Activated CD8-positive, alpha-beta T cell treated with anti-CD3 and anti-CD28 coated beads, Interleukin-2, amount 10 ng/mL, durations not matched to agents 7 days and 5 days (primary cell): ENCODE results near the gene KRTAP10-9. TPM values are rescaled to one million over a fixed set of nuclear protein-coding genes. Genes with fewer than 3 reads are reported as not detected.
A peak's percentile ranks its signal among the peaks of the same experiment; 100 is the strongest.
"Not testable (repeated sequence)": the region's sequence is repeated elsewhere in the genome, so short reads cannot be mapped to it uniquely, and the experiment has no call there.

ENCODE experiments used
- ATAC-seq: fragments of 150-1000 bp; cut with Tn5 transposase; one replicate; pipeline ENCODE4 v1.10.0; 2021; ENCODE audit warnings: moderate library complexity
- CTCF ChIA-PET: fragments of 350-600 bp; sonication (Branson Sonifier 250); formaldehyde crosslinking; loops from one replicate; lab custom pipeline; 2021; ENCODE audit warnings: antibody characterized with exemption; lab: Charles Lee
- POLR2A ChIA-PET: fragments of 350-600 bp; sonication (Branson Sonifier 250); formaldehyde crosslinking; loops from one replicate; lab custom pipeline; 2021; ENCODE audit warnings: antibody characterized with exemption; lab: Charles Lee
- DNase-seq: peaks from one replicate; pipeline ENCODE4 v3.0.0-alpha.2; 2020
- H3K27ac Mint-ChIP-seq: one replicate; pipeline ENCODE4 v1.8.0; 2021; ENCODE audit warnings: mild to moderate bottlenecking, mixed read lengths
- H3K27me3 Mint-ChIP-seq: one replicate; pipeline ENCODE4 v1.8.0; 2021; ENCODE audit warnings: low read depth, mixed read lengths
- H3K36me3 Mint-ChIP-seq: one replicate; pipeline ENCODE4 v1.8.0; 2021; ENCODE audit warnings: low read depth, mixed read lengths
- H3K4me1 Mint-ChIP-seq: one replicate; pipeline ENCODE4 v1.8.0; 2021; ENCODE audit warnings: low read depth, mixed read lengths
- H3K4me3 Mint-ChIP-seq: one replicate; pipeline ENCODE4 v1.8.0; 2021; ENCODE audit warnings: mild to moderate bottlenecking, mixed read lengths
- H3K9me3 Mint-ChIP-seq: one replicate; pipeline ENCODE4 v1.8.0; 2022; ENCODE audit warnings: mixed read lengths; ENCODE audit not compliant: insufficient read depth
- total RNA-seq, 2 experiments: library from RNA; stranded (reverse); gene quantifications; one replicate each; pipeline ENCODE4 v1.2.3, GENCODE V29; 2021

The KRTAP10-9 gene
- total RNA-seq, 2 experiments from 2014 or later = not detected

DNA sequence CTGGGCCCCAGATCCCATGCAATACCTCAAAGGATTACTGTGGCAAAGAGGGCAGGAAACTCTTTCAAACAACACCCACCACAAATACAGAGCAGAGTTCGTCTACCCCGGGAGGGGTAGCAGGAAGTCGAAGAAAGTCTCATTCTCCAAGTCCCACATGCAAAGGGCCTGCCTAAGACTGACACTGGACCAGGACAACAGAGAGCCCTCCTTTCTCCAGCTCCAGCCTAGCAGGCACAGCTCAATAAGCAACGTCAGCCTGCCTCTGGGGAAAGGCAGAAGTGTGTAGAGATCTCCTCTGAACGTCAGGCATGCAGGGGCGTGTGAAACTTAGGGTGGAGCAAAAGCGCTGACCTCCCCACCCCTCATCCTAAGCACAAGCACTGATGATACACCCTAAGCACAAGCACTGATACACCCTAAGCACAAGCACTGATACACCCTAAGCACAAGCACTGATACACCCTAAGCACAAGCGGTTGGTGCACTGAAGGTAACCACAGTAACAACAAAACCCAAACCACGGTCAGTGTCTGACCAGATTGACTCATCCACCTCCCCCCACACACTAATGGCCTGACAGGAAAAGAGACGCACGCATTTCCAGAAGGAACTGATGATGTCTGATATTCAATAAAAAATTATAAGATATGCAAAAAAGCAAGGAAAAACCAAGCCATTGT, 32.2 kb downstream of the KRTAP10-9 start:
- H3K9me3 Mint-ChIP-seq = peaks cover 57% of the 10 kb centered on the region
- peak overlapping the region; percentile 96 for H3K27ac Mint-ChIP-seq
- DNase-seq = peak; percentile 51
- H3K27me3 Mint-ChIP-seq = peaks cover 3% of the 10 kb centered on the region
- peak overlapping the region; percentile 6 for H3K4me3 Mint-ChIP-seq
- ChIA-PET POLR2A (no interaction called here), CTCF (interaction anchor here (0.7 to 2.1 kb wide), 4 partner anchors 12 to 134 kb away, joined by 3 to 7 read pairs (median 3); no protein-coding TSS in a partner anchor)
- peak; percentile 39 for ATAC-seq
- H3K36me3 Mint-ChIP-seq = peaks cover 60% of the 10 kb centered on the region
- H3K4me1 Mint-ChIP-seq = peaks cover 52% of the 10 kb centered on the region

DNA sequence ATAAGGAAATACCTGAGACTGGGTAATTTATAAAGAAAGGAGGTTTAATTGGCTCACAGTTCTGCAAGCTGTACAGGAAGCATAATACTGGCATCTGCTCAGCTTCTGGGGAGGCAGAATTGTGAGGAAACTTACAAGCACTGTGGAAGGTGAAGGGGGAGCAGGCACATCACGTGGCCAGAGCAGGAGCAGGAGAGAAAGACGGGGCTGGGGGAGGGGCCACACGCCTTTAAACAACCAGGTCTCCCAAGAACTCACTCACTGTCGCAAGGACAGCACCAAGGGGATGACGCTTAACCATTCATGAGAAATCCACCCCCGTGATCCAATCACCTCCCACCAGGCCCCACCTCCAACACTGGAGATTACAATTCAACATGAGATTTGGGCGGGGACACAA, 34.7 kb downstream of the KRTAP10-9 start:
- H3K27me3 Mint-ChIP-seq, H3K4me3 Mint-ChIP-seq, POLR2A ChIA-PET, ATAC-seq, H3K27ac Mint-ChIP-seq, CTCF ChIA-PET, DNase-seq: not testable (repeated sequence)
- Mint-ChIP-seq H3K9me3 (peaks cover 53% of the 10 kb centered on the region), H3K4me1 (peaks cover 38% of the 10 kb centered on the region), H3K36me3 (peaks cover 44% of the 10 kb centered on the region)

DNA sequence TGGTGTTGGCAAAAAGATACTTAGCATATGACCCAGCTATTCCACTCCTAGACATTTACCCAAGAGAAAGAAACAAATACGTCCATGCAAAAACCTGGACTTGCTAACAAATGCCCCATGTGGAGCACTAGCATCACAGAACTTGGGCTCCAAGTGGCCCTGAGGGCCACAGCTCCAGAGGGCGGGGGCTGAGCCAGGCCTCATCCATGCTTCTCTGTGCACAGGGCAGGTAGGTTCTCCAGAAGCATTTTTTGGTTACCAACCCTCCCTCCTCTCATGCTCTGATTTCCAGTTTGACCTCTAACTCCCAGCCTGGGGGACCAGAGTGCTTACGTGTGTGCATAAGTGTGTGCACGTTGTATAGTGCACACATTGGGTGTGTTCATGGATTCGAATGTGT, 37.8 kb downstream of the KRTAP10-9 start:
- Mint-ChIP-seq H3K4me3 (no peak overlapping the region), H3K4me1 (peaks cover 6% of the 10 kb centered on the region), H3K27ac (no peak overlapping the region), H3K9me3 (peaks cover 36% of the 10 kb centered on the region), H3K36me3 (peaks cover 18% of the 10 kb centered on the region), H3K27me3 (peaks cover 9% of the 10 kb centered on the region)
- POLR2A ChIA-PET = no interaction called here
- ATAC-seq (no peak), DNase-seq (no peak)
- CTCF ChIA-PET = no interaction called here

DNA sequence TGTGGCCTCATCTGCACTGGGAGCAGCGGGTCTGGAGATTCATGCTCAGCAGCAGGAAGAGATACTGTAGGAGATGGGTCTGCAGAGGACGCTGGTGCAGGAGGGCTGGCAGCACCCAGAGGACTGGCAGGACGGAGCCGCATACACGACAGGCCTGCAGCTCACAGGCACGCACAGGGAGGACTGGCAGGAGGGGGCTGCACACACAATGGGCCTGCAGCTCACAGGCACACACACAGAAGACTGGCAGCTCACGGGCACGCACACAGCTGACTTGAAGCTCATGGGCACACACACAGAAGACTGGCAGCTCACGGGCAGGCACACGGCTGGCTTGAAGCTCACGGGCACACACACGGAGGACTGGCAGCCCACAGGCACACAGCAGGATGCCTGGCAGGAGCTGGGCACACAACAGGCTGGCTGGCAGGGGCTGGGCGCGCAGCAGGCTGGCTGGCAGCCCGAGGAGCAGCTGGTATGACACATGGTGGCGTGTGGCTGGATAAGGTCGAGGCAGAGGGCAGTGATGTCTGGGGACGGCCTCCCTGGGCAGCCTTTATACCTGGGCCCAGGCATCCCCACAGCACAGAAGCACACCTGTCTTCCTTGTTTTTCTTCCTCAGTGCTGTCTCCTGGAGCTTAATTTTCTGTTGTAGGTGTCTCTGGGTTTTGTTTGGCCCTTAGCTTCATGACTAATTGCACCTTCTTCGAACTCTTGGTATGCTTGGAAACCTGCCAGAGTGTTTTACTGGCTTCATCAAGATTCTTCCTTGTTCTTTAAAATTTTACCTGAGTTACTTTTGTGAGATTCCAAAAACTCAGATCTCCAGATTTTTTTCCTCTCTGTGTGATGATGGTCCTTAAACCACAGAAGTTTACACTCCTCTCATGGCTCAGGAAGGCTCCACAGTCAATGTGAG, 39.8 kb downstream of the KRTAP10-9 start, which contains the start of gene KRTAP12-2:
Gene KRTAP12-2 (minus strand): TSS at position 527 of the 920 bp plus-strand sequence. CDS start 41 bp downstream, at position 486.
- H3K27me3 Mint-ChIP-seq = peaks cover 9% of the 10 kb centered on the region
- no peak within 1 kb of the TSS for H3K4me3 Mint-ChIP-seq
- ChIA-PET POLR2A (interaction anchor here (0.6 kb wide), 1 partner anchor 65 kb away, joined by 3 read pairs; no protein-coding TSS in a partner anchor), CTCF (interaction anchor here (1.1 kb wide), 1 partner anchor 156 kb away, joined by 3 read pairs; no protein-coding TSS in a partner anchor)
- no peak within 1 kb of the TSS for H3K27ac Mint-ChIP-seq
- H3K9me3 Mint-ChIP-seq = peaks cover 31% of the 10 kb centered on the region
- ATAC-seq (no peak), DNase-seq (no peak)
- H3K4me1 Mint-ChIP-seq = no peaks in the 10 kb centered on the region
- H3K36me3 Mint-ChIP-seq = peaks cover 9% of the 10 kb centered on the region

DNA sequence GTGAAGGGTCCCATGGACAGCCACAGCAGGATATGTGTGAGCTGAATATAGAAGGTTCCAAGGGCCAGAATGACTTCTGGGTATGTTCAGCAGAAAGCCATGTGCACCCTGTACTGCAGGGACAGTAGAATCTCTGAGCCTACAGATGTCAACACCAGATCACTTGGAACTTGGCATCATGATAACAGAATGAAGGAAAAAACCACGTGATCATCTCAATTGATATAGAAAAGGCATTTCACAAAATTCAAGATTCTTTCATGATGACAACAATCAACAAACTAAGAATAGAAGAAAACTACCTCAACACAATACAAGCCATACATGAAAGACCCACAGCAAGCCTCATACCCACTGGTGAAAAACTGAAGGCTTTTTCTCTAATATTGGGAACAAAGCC, 40.7 kb downstream of the KRTAP10-9 start:
- H3K4me1 Mint-ChIP-seq = no peaks in the 10 kb centered on the region
- peaks cover 9% of the 10 kb centered on the region for H3K36me3 Mint-ChIP-seq
- no peak for ATAC-seq
- ChIA-PET CTCF (interaction anchor here (1.1 kb wide), 1 partner anchor 157 kb away, joined by 3 read pairs; no protein-coding TSS in a partner anchor), POLR2A (no interaction called here)
- peaks cover 32% of the 10 kb centered on the region for H3K9me3 Mint-ChIP-seq
- no peak overlapping the region for H3K27ac Mint-ChIP-seq
- H3K4me3 Mint-ChIP-seq = no peak overlapping the region
- H3K27me3 Mint-ChIP-seq = peaks cover 7% of the 10 kb centered on the region
- DNase-seq = no peak

DNA sequence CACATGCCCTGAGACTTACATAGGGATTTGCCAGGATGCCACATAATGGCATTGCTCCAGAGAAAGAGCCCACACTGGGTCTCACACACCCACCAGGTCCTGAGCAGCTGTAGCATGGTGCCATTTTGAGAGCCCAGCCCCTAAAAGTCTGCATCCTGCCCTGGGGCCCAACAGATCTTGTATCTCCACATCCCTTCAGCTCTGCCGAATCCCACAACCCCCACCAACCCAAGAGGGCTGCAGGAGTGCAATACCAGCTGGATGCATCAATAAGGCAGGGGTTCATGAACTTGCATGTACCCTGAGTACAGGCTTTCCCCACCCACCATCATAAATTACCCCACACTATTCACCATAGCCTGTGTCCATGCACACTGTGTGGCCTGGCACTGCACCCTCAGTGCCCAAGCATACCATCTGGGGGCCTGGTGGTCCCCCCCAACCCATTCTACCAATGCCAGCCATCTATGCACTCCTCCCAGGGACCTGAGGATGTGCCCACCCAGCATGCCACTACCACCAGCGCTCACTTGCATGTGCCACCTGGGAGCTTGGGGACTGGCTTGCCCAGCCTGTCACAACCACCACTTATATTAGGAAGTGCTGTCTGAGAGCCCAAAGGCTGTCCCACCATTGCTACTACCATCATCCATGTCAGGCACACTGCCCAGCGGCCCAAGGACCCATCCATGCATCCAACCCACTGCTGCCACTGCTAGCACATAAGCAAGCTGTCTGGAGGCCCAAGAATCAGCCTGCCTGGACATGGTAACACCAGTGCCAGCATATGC, 43.9 kb downstream of the KRTAP10-9 start:
- ChIA-PET POLR2A (no interaction called here), CTCF (no interaction called here)
- peaks cover 3% of the 10 kb centered on the region for H3K36me3 Mint-ChIP-seq
- no peak overlapping the region for H3K27ac Mint-ChIP-seq
- no peak for ATAC-seq
- peaks cover 22% of the 10 kb centered on the region for H3K9me3 Mint-ChIP-seq
- DNase-seq = no peak
- H3K4me3 Mint-ChIP-seq = no peak overlapping the region
- no peaks in the 10 kb centered on the region for H3K4me1 Mint-ChIP-seq
- H3K27me3 Mint-ChIP-seq = peaks cover 9% of the 10 kb centered on the region

DNA sequence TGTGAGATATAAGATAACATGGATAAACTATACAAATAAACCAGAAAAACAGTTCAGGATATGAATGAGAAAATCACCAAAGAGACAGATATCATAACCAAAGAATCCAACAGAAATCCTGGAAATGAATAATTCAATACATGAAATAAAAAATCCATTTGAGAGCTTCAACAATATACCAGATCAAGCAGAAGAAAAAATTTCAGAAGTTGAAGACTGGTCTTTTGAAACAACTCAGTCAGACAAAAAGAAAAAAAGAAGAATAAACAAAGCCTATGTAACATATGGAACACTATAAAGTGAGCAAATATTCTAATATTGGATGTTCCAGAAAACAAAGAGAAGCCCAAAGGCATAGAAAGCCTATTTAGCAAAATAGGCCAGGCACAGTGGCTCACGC, 45.0 kb downstream of the KRTAP10-9 start:
- no peak overlapping the region for H3K27ac Mint-ChIP-seq
- peaks cover 24% of the 10 kb centered on the region for H3K9me3 Mint-ChIP-seq
- no peak for ATAC-seq
- ChIA-PET POLR2A (no interaction called here), CTCF (no interaction called here)
- no peak for DNase-seq
- peaks cover 10% of the 10 kb centered on the region for H3K27me3 Mint-ChIP-seq
- H3K36me3 Mint-ChIP-seq = peaks cover 3% of the 10 kb centered on the region
- H3K4me3 Mint-ChIP-seq = no peak overlapping the region
- no peaks in the 10 kb centered on the region for H3K4me1 Mint-ChIP-seq

DNA sequence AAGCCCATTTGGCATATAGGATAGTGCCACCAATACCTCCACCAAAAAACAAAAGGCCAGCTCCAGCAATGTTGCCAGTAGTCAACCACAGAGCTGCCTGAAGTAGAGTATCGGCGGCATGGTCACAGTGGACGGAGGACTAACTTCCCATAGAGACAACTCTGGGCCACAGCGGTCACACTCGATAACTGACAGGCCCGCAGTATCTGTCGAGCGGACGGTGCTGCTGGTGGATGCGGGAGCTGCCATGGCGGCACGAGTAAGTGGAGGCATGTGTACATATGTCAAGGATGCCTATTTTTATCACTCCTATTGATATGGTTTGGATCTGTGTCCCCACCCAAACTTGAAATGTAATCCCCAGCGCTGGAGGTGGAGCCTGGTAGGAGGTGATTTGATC, 51.0 kb downstream of the KRTAP10-9 start:
- Mint-ChIP-seq H3K36me3 (no peaks in the 10 kb centered on the region), H3K27me3 (peaks cover 18% of the 10 kb centered on the region), H3K27ac (no peak overlapping the region), H3K4me1 (no peaks in the 10 kb centered on the region), H3K4me3 (no peak overlapping the region), H3K9me3 (peaks cover 4% of the 10 kb centered on the region)
- DNase-seq (no peak), ATAC-seq (no peak)
- ChIA-PET POLR2A (no interaction called here), CTCF (interaction anchor here (0.7 kb wide), 1 partner anchor 167 kb away, joined by 3 read pairs; no protein-coding TSS in a partner anchor)

Other genes starting within 250 kb of the KRTAP10-9 start
- gene LRRC3, start 171.6 kb upstream of the KRTAP10-9 start, total RNA-seq = 1 to 10 TPM; 3.2 to 3.4 TPM
- not detected for gene KRTAP10-1, start 86.9 kb upstream of the KRTAP10-9 start, total RNA-seq
- gene KRTAP10-2, start 75.6 kb upstream of the KRTAP10-9 start, total RNA-seq = not detected
- not detected for gene KRTAP10-3, start 68.3 kb upstream of the KRTAP10-9 start, total RNA-seq
- gene KRTAP10-4, start 53.4 kb upstream of the KRTAP10-9 start, total RNA-seq = not detected
- not detected for gene KRTAP10-5, start 46.5 kb upstream of the KRTAP10-9 start, total RNA-seq
- gene KRTAP10-6, start 34.6 kb upstream of the KRTAP10-9 start, total RNA-seq = not detected
- not detected for gene KRTAP10-7, start 26.5 kb upstream of the KRTAP10-9 start, total RNA-seq
- gene KRTAP10-8, start 15.0 kb upstream of the KRTAP10-9 start, total RNA-seq = not detected
- not detected for gene KRTAP10-10, start 10.3 kb downstream of the KRTAP10-9 start, total RNA-seq
- not detected for gene KRTAP10-11, start 19.3 kb downstream of the KRTAP10-9 start, total RNA-seq
- not detected for gene KRTAP12-4, start 27.6 kb downstream of the KRTAP10-9 start, total RNA-seq
- not detected for gene KRTAP12-3, start 30.8 kb downstream of the KRTAP10-9 start, total RNA-seq
- gene KRTAP12-2, start 39.8 kb downstream of the KRTAP10-9 start, total RNA-seq = not detected
- not detected for gene KRTAP12-1, start 55.1 kb downstream of the KRTAP10-9 start, total RNA-seq
- gene KRTAP10-12, start 70.1 kb downstream of the KRTAP10-9 start, total RNA-seq = not detected
- not detected for gene TSPEAR, start 84.5 kb downstream of the KRTAP10-9 start, total RNA-seq
- gene UBE2G2, start 174.7 kb downstream of the KRTAP10-9 start, total RNA-seq = 10 to 100 TPM; 85.5 to 86.0 TPM
- gene SUMO3, start 191.0 kb downstream of the KRTAP10-9 start, total RNA-seq = 100 to 1,000 TPM in 1 of 2 experiments, 10 to 100 TPM in 1; 98.8 to 102 TPM
- gene PTTG1IP, start 246.6 kb downstream of the KRTAP10-9 start, total RNA-seq = 10 to 100 TPM; 54.9 to 55.2 TPM